Dermis microvascular lymphatic vessel endothelial cell (primary cell): ENCODE results near the gene MT2A. TPM values are rescaled to one million over a fixed set of nuclear protein-coding genes. Genes with fewer than 3 reads are reported as not detected.

ENCODE experiments used
- DNase-seq, 2 donors: peaks; one replicate each; pipeline versions ENCODE4 v3.0.0 to v3.0.0-alpha.2; 2010; ENCODE audit warnings: low read depth in 2 of 2
- total RNA-seq: library from RNA; depleted of rRNA; stranded (reverse); fragments of >200 nt; gene quantifications from 2 replicates; pipeline ENCODE4 v1.2.1, GENCODE V29; 2014

MT2A gene
- total RNA-seq, 1 donor from 2014 or later = 46.3 TPM

GRCh38 chr16:56637814-56638750 lies 29.7 kb downstream of the MT2A start, which contains the start of gene MT1A:
MT1A (plus strand) TSS chr16:56638666; CDS start chr16:56638739, 73 bp downstream.
- DNase-seq = peak in 1 of 2 donors; percentile 58

- DNase-seq = no peak
Measured at GRCh38 chr16:56639045-56639444, 30.7 kb downstream of the MT2A start.

GRCh38 chr16:56640076-56640475 lies 31.7 kb downstream of the MT2A start:
- DNase-seq = no peak

GRCh38 chr16:56641166-56641565 lies 32.8 kb downstream of the MT2A start:
- no peak for DNase-seq

- peak in 1 of 2 donors; percentile 34 for DNase-seq
Measured at GRCh38 chr16:56643080-56643778, 34.8 kb downstream of the MT2A start.

- DNase-seq = no peak
Measured at GRCh38 chr16:56643833-56644232, 35.4 kb downstream of the MT2A start.

- no peak for DNase-seq
Measured at GRCh38 chr16:56645311-56645710, 36.9 kb downstream of the MT2A start.

- DNase-seq = no peak
Measured at GRCh38 chr16:56645838-56646237, 37.5 kb downstream of the MT2A start.

GRCh38 chr16:56647641-56648431 lies 39.5 kb downstream of the MT2A start:
- DNase-seq = no peak

- no peak for DNase-seq
Measured at GRCh38 chr16:56649271-56649670, 40.9 kb downstream of the MT2A start.

GRCh38 chr16:56649820-56650219 lies 41.4 kb downstream of the MT2A start:
- no peak for DNase-seq

- DNase-seq = no peak
Measured at GRCh38 chr16:56651586-56651985, 43.2 kb downstream of the MT2A start, which contains the start of gene MT1B. MT1B (plus strand) TSS chr16:56651886; CDS start chr16:56651954, 68 bp downstream.

- no peak for DNase-seq
Measured at GRCh38 chr16:56652600-56652999, 44.2 kb downstream of the MT2A start.

GRCh38 chr16:56653218-56653617 lies 44.8 kb downstream of the MT2A start:
- DNase-seq = no peak

- peak in 1 of 2 donors; percentile 29 for DNase-seq
Measured at GRCh38 chr16:56657555-56658326, 49.4 kb downstream of the MT2A start, which contains the start of gene MT1F. MT1F (plus strand) TSS chr16:56657959; CDS start chr16:56658059, 100 bp downstream.

- DNase-seq = no peak
Measured at GRCh38 chr16:56658327-56658875, 50.0 kb downstream of the MT2A start.
